ENCODE data around the gene RDH12.

RDH12 gene

DNA sequence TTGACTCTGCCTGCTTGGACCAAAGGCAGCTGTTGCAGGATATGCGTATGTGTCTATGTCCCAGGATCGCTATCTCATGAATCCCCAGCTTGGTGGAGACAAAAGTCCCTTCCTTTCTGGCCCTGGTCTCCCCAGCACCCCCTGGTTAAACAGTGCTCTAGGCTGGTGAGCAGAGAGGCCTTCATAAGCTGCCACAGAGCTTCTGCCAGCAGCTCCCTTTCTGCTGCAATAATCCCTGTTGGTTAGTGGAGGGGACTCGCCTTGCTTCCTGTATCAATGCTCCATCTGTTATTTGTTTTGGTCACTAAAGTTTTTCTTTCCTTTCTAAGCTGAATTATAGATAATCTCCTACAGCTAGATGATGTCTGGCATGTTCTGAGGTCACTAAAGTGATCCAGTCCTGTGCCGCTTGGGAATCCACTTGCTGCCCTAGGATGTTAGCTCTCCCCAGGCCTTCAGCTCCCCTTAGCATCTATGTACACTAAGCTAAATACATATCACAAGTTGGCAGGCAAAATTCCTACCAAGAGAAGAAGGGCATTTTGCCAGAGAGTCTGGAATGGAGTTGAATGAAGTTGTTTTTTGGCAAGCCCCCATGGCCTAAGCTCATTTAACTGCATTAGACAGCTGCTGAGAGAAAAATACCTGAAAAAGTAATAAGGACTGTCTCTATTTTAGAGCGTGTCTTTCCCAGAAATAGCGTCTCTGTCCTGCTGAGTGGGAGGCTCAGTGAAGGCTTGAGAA, 47.8 kb downstream of the RDH12 start:
- Histone ChIP-seq H3K4me3 (ENCODE audit: low read depth in 1 of 2, low read length in 2 of 2) (no peak overlapping the region), H3K9me3 (ENCODE audit: control insufficient read depth in 1 of 2, low read length in 2 of 2) (no peaks in the 10 kb centered on the region), H3K27me3 (ENCODE audit: low read depth, low read length) (no peaks in the 10 kb centered on the region), H3K4me1 (ENCODE audit: control insufficient read depth in 1 of 2, insufficient read depth in 2 of 2, low read length in 2 of 2) (no peaks in the 10 kb centered on the region), H3K27ac (ENCODE audit: low read length) (no peak overlapping the region), H3K36me3 (ENCODE audit: control insufficient read depth in 1 of 2, insufficient read depth in 2 of 2, low read length in 2 of 2) (peaks cover 52 to 62% of the 10 kb centered on the region in 2 donors)

DNA sequence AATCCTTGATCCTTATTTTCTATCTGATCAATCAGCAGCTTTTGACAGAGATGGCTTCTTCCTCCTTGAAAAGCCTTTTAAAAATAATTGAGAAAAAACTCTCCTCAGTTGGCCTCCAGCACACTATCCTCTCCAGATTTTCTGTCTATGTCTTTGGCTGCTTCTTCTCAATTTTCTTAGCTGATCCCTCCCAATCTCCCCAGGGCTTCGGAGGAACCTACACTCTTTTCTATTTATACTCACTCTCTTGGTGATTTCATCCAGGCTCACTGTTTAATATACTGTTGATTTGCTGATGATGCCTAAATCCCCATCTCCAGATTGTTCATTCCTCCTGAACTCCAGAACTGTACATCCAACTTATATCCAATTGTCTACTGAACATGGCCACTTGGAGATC, 54.8 kb downstream of the RDH12 start:
- Histone ChIP-seq H3K27ac (ENCODE audit: low read length) (no peak overlapping the region), H3K4me1 (ENCODE audit: control insufficient read depth in 1 of 2, insufficient read depth in 2 of 2, low read length in 2 of 2) (no peaks in the 10 kb centered on the region), H3K36me3 (ENCODE audit: control insufficient read depth in 1 of 2, insufficient read depth in 2 of 2, low read length in 2 of 2) (peaks cover 63 to 74% of the 10 kb centered on the region in 2 donors), H3K4me3 (ENCODE audit: low read depth in 1 of 2, low read length in 2 of 2) (no peak overlapping the region), H3K27me3 (ENCODE audit: low read depth, low read length) (no peaks in the 10 kb centered on the region), H3K9me3 (ENCODE audit: control insufficient read depth in 1 of 2, low read length in 2 of 2) (no peaks in the 10 kb centered on the region)

DNA sequence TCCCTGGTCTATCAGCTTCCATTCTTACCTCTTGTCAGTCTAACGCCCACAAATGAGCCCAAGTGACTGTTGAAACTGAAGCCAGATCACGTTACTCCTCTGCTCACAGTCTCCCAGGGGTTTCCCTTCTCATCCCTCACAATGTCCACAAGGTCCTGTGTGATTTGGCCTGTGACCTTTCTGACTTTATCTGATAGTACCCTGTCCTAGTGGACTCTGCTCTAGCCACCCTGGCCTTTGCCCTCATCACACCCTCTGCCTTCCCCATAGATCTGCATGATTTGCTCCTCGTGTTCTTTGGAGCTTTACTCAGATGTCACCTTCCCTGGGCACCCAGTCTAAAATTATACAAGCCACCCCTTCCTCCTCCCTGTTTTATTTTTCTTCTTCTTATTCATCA, 55.5 kb downstream of the RDH12 start:
- Histone ChIP-seq H3K9me3 (ENCODE audit: control insufficient read depth in 1 of 2, low read length in 2 of 2) (no peaks in the 10 kb centered on the region), H3K27ac (ENCODE audit: low read length) (no peak overlapping the region), H3K27me3 (ENCODE audit: low read depth, low read length) (no peaks in the 10 kb centered on the region), H3K4me3 (ENCODE audit: low read depth in 1 of 2, low read length in 2 of 2) (no peak overlapping the region), H3K4me1 (ENCODE audit: control insufficient read depth in 1 of 2, insufficient read depth in 2 of 2, low read length in 2 of 2) (no peaks in the 10 kb centered on the region), H3K36me3 (ENCODE audit: control insufficient read depth in 1 of 2, insufficient read depth in 2 of 2, low read length in 2 of 2) (peaks cover 61 to 73% of the 10 kb centered on the region in 2 donors)

DNA sequence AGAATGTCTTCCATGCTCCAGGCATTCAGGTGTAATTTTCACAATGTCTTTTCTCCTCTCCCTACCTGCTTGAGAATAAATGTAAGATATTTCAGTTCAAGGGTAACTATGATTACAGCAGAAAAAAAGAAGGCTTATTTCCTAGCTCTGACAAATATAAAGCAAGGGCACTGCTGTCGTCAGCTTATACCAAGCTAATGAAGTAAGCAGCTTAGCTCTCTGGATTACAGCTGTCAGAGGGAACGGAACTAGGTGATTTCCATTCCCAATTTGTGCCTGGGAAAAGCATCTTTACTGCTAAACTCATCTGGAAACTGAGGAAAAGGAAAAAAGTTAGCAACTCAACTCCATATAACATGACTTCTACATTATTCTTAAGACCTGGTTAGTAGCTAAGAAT, 58.2 kb downstream of the RDH12 start:
- Histone ChIP-seq H3K36me3 (ENCODE audit: control insufficient read depth in 1 of 2, insufficient read depth in 2 of 2, low read length in 2 of 2) (peaks cover 56 to 68% of the 10 kb centered on the region in 2 donors), H3K4me3 (ENCODE audit: low read depth in 1 of 2, low read length in 2 of 2) (no peak overlapping the region), H3K27me3 (ENCODE audit: low read depth, low read length) (no peaks in the 10 kb centered on the region)

DNA sequence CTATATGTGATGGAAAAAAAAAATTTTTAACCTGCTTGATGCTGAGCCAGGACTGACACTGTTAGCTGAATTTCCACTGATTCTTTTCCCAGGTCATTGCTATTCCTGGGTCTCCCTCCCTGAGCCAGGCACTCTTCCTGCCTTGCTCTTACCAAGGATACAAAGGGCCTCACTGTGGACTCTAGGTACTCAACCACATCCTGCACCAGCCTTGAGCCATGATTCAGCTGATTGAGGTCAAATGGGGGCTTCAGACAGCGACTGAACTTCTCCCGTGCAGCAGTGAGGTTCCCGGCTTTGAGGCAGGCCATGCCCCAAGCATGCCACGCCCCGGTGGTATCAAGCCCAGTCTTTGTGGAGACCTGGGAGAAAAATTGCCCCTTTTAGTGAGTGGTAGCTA, 60.4 kb downstream of the RDH12 start:
- H3K9me3 ChIP-seq (ENCODE audit: control insufficient read depth in 1 of 2, low read length in 2 of 2): no peaks in the 10 kb centered on the region
- H3K4me1 ChIP-seq (ENCODE audit: control insufficient read depth in 1 of 2, insufficient read depth in 2 of 2, low read length in 2 of 2): no peaks in the 10 kb centered on the region
- H3K27me3 ChIP-seq (ENCODE audit: low read depth, low read length): no peaks in the 10 kb centered on the region
- H3K4me3 ChIP-seq (ENCODE audit: low read depth in 1 of 2, low read length in 2 of 2): no peak overlapping the region
- peaks cover 50 to 74% of the 10 kb centered on the region in 2 donors for H3K36me3 ChIP-seq (ENCODE audit: control insufficient read depth in 1 of 2, insufficient read depth in 2 of 2, low read length in 2 of 2)
- no peak overlapping the region for H3K27ac ChIP-seq (ENCODE audit: low read length)

More for the DNA sequence above, 58.2 kb downstream of the RDH12 start:
- H3K4me1 ChIP-seq (ENCODE audit: control insufficient read depth in 1 of 2, insufficient read depth in 2 of 2, low read length in 2 of 2): no peaks in the 10 kb centered on the region
- H3K27ac ChIP-seq (ENCODE audit: low read length): no peak overlapping the region
- no peaks in the 10 kb centered on the region for H3K9me3 ChIP-seq (ENCODE audit: control insufficient read depth in 1 of 2, low read length in 2 of 2)

DNA sequence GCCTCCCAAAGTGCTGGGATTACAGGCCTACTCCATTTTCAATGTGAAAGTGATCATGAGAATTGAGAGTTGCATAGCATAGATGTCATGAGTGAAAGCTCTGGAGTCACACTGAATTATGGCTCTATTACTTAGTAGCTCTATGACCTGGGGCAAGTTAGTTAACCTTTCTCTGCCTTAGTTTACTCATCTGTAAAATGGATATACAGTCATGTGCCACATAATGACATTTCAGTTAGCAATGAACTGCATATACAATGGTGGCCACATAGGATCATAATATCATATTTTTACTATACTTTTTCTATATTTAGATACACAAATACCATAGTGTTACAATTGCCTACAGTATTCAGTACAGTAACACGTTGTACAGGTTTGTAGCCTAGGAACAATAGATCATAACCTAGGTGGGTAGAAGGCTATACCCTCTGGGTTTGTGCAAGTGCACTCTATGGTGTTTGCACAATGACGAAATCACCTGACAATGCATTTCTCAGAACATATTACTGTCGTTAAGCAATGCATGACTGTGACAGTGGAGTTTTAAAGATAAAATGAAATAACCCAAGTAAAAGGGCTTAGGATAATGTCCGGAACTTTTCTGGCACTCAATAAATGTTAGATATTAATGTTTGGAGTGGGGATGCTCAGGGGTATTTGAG, 61.6 kb downstream of the RDH12 start:
- no peaks in the 10 kb centered on the region for H3K4me1 ChIP-seq (ENCODE audit: control insufficient read depth in 1 of 2, insufficient read depth in 2 of 2, low read length in 2 of 2)
- H3K36me3 ChIP-seq (ENCODE audit: control insufficient read depth in 1 of 2, insufficient read depth in 2 of 2, low read length in 2 of 2): peaks cover 62 to 77% of the 10 kb centered on the region in 2 donors
- H3K27me3 ChIP-seq (ENCODE audit: low read depth, low read length): no peaks in the 10 kb centered on the region
- no peaks in the 10 kb centered on the region for H3K9me3 ChIP-seq (ENCODE audit: control insufficient read depth in 1 of 2, low read length in 2 of 2)
- H3K4me3 ChIP-seq (ENCODE audit: low read depth in 1 of 2, low read length in 2 of 2): no peak overlapping the region
- H3K27ac ChIP-seq (ENCODE audit: low read length): no peak overlapping the region

DNA sequence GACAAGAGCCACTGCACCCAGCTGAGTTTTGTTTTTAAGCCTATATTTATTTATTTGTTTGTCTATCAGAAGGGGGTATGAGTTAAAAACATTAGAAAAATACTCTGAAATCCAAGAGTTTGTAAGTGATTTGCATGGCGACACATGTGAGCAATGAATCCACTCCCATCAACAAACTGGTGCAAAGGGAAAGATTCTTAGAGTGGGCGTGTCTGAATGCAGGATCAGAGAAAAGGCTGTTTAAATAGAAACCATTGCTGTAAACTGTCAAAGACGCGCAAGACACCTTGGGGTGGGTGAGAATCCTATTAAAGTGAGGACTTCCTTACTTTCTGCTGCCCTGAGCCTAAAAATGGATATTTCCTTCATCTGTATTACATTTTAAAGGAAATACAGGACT, 62.8 kb downstream of the RDH12 start:
- H3K27ac ChIP-seq (ENCODE audit: low read length): no peak overlapping the region
- no peaks in the 10 kb centered on the region for H3K9me3 ChIP-seq (ENCODE audit: control insufficient read depth in 1 of 2, low read length in 2 of 2)
- peaks cover 74 to 89% of the 10 kb centered on the region in 2 donors for H3K36me3 ChIP-seq (ENCODE audit: control insufficient read depth in 1 of 2, insufficient read depth in 2 of 2, low read length in 2 of 2)
- no peak overlapping the region for H3K4me3 ChIP-seq (ENCODE audit: low read depth in 1 of 2, low read length in 2 of 2)
- no peaks in the 10 kb centered on the region for H3K4me1 ChIP-seq (ENCODE audit: control insufficient read depth in 1 of 2, insufficient read depth in 2 of 2, low read length in 2 of 2)
- H3K27me3 ChIP-seq (ENCODE audit: low read depth, low read length): no peaks in the 10 kb centered on the region

DNA sequence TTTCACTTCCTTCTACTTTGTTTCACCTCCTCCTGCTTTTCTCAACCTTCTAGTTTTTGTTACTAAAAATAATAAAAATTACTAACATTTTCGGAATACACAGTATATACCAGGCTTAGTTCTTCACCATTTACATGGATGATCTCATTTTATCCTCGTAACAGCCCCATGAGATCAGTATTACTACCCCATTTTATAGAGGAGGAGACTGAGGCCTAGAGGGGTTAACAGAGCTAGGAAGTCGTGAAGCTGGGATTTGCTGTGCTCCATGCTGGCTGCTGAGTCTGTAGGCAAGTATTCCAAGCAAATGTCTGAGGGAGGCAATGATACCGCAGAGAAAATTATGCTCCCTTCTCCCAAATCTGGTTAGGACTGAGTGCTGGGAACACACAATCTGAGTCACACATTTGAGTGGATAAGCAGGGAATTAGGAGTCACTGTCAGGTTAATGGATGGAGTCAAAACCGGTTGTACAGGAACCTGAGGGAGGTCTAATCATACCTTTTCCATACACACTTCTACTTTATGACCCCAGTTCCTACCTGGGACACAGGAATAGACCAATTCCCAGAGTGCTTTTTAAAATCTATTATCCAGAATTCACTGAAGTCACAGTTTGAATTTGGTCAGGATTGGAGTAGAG, 63.6 kb downstream of the RDH12 start:
- Histone ChIP-seq H3K4me3 (ENCODE audit: low read depth in 1 of 2, low read length in 2 of 2) (no peak overlapping the region), H3K36me3 (ENCODE audit: control insufficient read depth in 1 of 2, insufficient read depth in 2 of 2, low read length in 2 of 2) (peaks cover 73 to 89% of the 10 kb centered on the region in 2 donors), H3K9me3 (ENCODE audit: control insufficient read depth in 1 of 2, low read length in 2 of 2) (no peaks in the 10 kb centered on the region), H3K27me3 (ENCODE audit: low read depth, low read length) (no peaks in the 10 kb centered on the region), H3K4me1 (ENCODE audit: control insufficient read depth in 1 of 2, insufficient read depth in 2 of 2, low read length in 2 of 2) (no peaks in the 10 kb centered on the region), H3K27ac (ENCODE audit: low read length) (no peak overlapping the region)

DNA sequence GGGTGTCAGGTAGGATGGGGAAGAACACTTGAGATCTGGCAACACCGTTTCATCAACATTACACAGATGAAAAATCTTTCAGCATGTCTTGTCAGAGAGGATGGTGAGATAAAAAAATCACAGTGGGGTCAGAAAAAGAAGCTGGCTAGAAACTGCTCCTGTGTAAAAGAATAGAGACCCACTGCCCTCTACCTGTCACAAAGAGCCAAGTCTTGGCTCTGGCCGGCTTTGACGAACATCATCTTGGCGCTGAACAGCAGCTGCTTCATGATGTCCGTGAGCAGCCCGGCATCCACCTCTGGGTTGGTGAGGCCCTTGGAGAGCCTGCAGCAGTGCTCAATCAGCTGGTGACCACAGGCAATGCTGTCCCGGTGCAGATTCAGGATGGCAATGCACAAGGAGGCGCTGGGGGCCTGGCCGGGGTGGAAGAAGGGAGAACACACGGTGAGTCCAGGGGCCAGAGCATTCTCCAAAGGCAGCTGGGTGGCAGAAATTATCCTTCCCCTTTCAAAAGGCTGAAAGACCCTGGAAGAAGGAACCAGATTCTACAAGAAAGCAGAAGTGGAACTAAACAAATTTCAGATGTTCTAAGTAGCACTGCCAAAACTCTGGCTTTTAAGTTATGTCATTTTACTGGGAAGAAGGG, 64.5 kb downstream of the RDH12 start:
- no peak overlapping the region for H3K27ac ChIP-seq (ENCODE audit: low read length)
- no peaks in the 10 kb centered on the region for H3K4me1 ChIP-seq (ENCODE audit: control insufficient read depth in 1 of 2, insufficient read depth in 2 of 2, low read length in 2 of 2)
- H3K27me3 ChIP-seq (ENCODE audit: low read depth, low read length): no peaks in the 10 kb centered on the region
- no peaks in the 10 kb centered on the region for H3K9me3 ChIP-seq (ENCODE audit: control insufficient read depth in 1 of 2, low read length in 2 of 2)
- no peak overlapping the region for H3K4me3 ChIP-seq (ENCODE audit: low read depth in 1 of 2, low read length in 2 of 2)
- peaks cover 71 to 89% of the 10 kb centered on the region in 2 donors for H3K36me3 ChIP-seq (ENCODE audit: control insufficient read depth in 1 of 2, insufficient read depth in 2 of 2, low read length in 2 of 2)

DNA sequence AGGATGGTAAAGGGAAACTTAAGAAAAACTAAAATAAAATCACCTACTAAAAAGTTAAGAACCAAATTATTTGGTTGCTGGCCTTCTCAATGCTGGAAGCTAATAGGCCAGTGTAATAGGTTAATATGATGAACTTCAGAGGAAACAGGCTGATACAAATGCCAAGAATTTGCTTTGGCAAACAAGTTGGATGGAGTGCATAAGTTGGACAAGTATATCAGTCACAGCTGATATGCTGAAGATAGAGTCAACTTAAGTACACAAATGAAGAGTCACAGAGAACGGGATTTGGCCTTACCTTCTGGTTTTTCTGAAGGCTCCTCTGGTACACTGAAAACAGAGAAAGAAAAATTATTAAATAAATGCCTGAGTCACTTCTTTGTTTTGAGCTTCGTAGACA, 66.5 kb downstream of the RDH12 start:
- Histone ChIP-seq H3K36me3 (ENCODE audit: control insufficient read depth in 1 of 2, insufficient read depth in 2 of 2, low read length in 2 of 2) (peaks cover 74 to 92% of the 10 kb centered on the region in 2 donors), H3K27me3 (ENCODE audit: low read depth, low read length) (no peaks in the 10 kb centered on the region), H3K27ac (ENCODE audit: low read length) (no peak overlapping the region), H3K9me3 (ENCODE audit: control insufficient read depth in 1 of 2, low read length in 2 of 2) (no peaks in the 10 kb centered on the region), H3K4me3 (ENCODE audit: low read depth in 1 of 2, low read length in 2 of 2) (no peak overlapping the region), H3K4me1 (ENCODE audit: control insufficient read depth in 1 of 2, insufficient read depth in 2 of 2, low read length in 2 of 2) (no peaks in the 10 kb centered on the region)

DNA sequence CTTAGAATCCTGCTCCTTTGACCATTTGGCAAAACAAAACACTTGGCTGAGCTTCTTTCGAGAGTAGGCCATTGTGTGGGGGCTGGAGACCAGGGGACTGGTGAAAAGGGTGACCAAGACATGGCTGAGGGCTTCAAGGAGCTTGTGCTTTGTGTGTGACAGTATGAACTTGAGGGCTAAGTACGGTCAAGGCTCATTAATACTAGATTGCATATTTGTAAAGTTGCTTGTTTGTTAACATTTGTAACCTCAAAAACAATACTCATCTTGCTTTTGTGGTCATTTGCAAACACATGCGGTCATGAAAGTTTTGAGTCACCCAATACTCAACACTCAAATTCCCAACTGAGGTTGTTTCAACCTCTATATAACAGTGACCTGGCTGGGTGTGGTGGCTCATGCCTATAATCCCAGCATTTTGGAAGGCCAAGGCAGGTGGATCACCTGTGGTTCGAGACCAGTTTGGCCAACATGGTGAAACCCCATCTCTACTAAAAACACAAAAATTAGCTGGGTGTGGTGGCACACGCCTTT, 72.2 kb downstream of the RDH12 start:
- H3K27ac ChIP-seq (ENCODE audit: low read length): no peak overlapping the region
- H3K9me3 ChIP-seq (ENCODE audit: control insufficient read depth in 1 of 2, low read length in 2 of 2): no peaks in the 10 kb centered on the region
- no peak overlapping the region for H3K4me3 ChIP-seq (ENCODE audit: low read depth in 1 of 2, low read length in 2 of 2)
- H3K27me3 ChIP-seq (ENCODE audit: low read depth, low read length): no peaks in the 10 kb centered on the region
- H3K36me3 ChIP-seq (ENCODE audit: control insufficient read depth in 1 of 2, insufficient read depth in 2 of 2, low read length in 2 of 2): peaks cover 85 to 100% of the 10 kb centered on the region in 2 donors
- no peaks in the 10 kb centered on the region for H3K4me1 ChIP-seq (ENCODE audit: control insufficient read depth in 1 of 2, insufficient read depth in 2 of 2, low read length in 2 of 2)

Data from muscle layer of duodenum (tissue), 2 donors.